GM19467 (cell line): ENCODE data around the gene OS9.
"Not testable (repeated sequence)": the region's sequence is repeated elsewhere in the genome, so short reads cannot be mapped to it uniquely, and the experiment has no call there.

Experiments used
- ATAC-seq: cut with Tn5 transposase; IDR thresholded peaks from one replicate; pipeline ENCODE4 v1.9.1; 2021; ENCODE audit warnings: mild to moderate bottlenecking, moderate library complexity; ENCODE audit not compliant: unreplicated experiment

OS9 gene

GRCh38 chr12:57694459-57695019 lies 607 bp downstream of the OS9 start:
- no peak for ATAC-seq

- no peak for ATAC-seq
These were observed 2.0 kb downstream of the OS9 start for GRCh38 chr12:57695770-57696432.

- ATAC-seq, result no peak
These were observed 3.1 kb downstream of the OS9 start for GRCh38 chr12:57697076-57697475.

- no peak for ATAC-seq
These were observed 4.5 kb downstream of the OS9 start for GRCh38 chr12:57698414-57698813.

- no peak for ATAC-seq
These were observed 6.4 kb downstream of the OS9 start for GRCh38 chr12:57700317-57700716.

- ATAC-seq, result no peak
These were observed 13.3 kb downstream of the OS9 start for GRCh38 chr12:57707250-57707649.

- no peak for ATAC-seq
These were observed 14.4 kb downstream of the OS9 start for GRCh38 chr12:57708296-57708695.

GRCh38 chr12:57712701-57713100 lies 18.8 kb downstream of the OS9 start:
- no peak for ATAC-seq

GRCh38 chr12:57713209-57713608 lies 19.3 kb downstream of the OS9 start:
- ATAC-seq, result no peak

- ATAC-seq, result not testable (repeated sequence)
These were observed 21.3 kb downstream of the OS9 start for GRCh38 chr12:57715036-57715748.

- no peak for ATAC-seq
These were observed 21.9 kb downstream of the OS9 start for GRCh38 chr12:57715786-57716185.

- no peak for ATAC-seq
These were observed 22.4 kb downstream of the OS9 start for GRCh38 chr12:57716305-57716704.

- ATAC-seq, result no peak
These were observed 23.2 kb downstream of the OS9 start for GRCh38 chr12:57717131-57717530.

- no peak for ATAC-seq
These were observed 24.1 kb downstream of the OS9 start for GRCh38 chr12:57717846-57718640.

GRCh38 chr12:57718641-57719528 lies 25.0 kb downstream of the OS9 start:
- no peak for ATAC-seq

- no peak for ATAC-seq
These were observed 26.1 kb downstream of the OS9 start for GRCh38 chr12:57719777-57720605.

GRCh38 chr12:57720606-57721595 lies 27.0 kb downstream of the OS9 start:
- no peak for ATAC-seq

GRCh38 chr12:57721846-57722608 lies 28.1 kb downstream of the OS9 start:
- not testable (repeated sequence) for ATAC-seq
